HepG2 (cell line): ENCODE data around the gene TREH. TPM values are rescaled to one million over a fixed set of nuclear protein-coding genes. Genes with fewer than 3 reads are reported as not detected.

Source experiments
- AGO1 ChIP-seq: fragments of 200-400 bp; formaldehyde crosslinking; IDR thresholded peaks from 2 replicates; pipeline ENCODE4 v1.6.1; 2017; ENCODE audit warnings: mild to moderate bottlenecking, low read depth, low read length, moderate library complexity; ENCODE audit not compliant: poor library complexity, severe bottlenecking
- CBFB ChIP-seq: sonication (generic); formaldehyde crosslinking; IDR thresholded peaks from 2 replicates; pipeline ENCODE4 v1.4.0; 2020; ENCODE audit warnings: missing genetic modification reagents
- HNRNPK ChIP-seq: fragments of 200-400 bp; formaldehyde crosslinking; IDR thresholded peaks from 2 replicates; pipeline ENCODE4 v1.6.1; 2018; ENCODE audit warnings: low read length, low read depth, moderate library complexity, mild to moderate bottlenecking; ENCODE audit not compliant: poor library complexity, severe bottlenecking
- IKZF1 ChIP-seq: fragments of 450-650 bp; IDR thresholded peaks from 2 replicates; pipeline ENCODE4 v1.7.1; 2016
- KDM5B ChIP-seq: sonication (generic); formaldehyde crosslinking; IDR thresholded peaks from 2 replicates; pipeline ENCODE4 v1.4.0; 2020; ENCODE audit warnings: missing genetic modification reagents, mild to moderate bottlenecking, borderline replicate concordance
- MTA3 ChIP-seq: sonication (generic); formaldehyde crosslinking; IDR thresholded peaks from 2 replicates; pipeline ENCODE4 v1.4.0; 2020; ENCODE audit warnings: missing genetic modification reagents
- PAXIP1 ChIP-seq: sonication (generic); formaldehyde crosslinking; conservative IDR thresholded peaks from 2 replicates; pipeline ENCODE4 v1.4.0; 2020; ENCODE audit warnings: mild to moderate bottlenecking, missing genetic modification reagents, moderate library complexity
- PBX2 ChIP-seq: IDR thresholded peaks from 2 replicates; pipeline ENCODE4 v1.6.1; 2016; ENCODE audit warnings: control low read depth
- PRDM10 ChIP-seq: sonication (generic); formaldehyde crosslinking; IDR thresholded peaks from 2 replicates; pipeline ENCODE4 v1.4.0; 2020; ENCODE audit warnings: low read depth, missing genetic modification reagents
- TCF12 ChIP-seq, 2 experiments: fragments of 450-650 bp in 1 of 2; sonication (generic) in 1 of 2; formaldehyde crosslinking in 1 of 2; IDR thresholded peaks; 2 replicates each; pipeline versions ENCODE4 v1.6.1 to v1.8.0; 2017 to 2022; ENCODE audit warnings: antibody characterized with exemption in 1 of 2, mild to moderate bottlenecking in 1 of 2, missing genetic modification reagents in 1 of 2, moderate library complexity in 1 of 2
- ZBTB3 ChIP-seq: sonication (generic); formaldehyde crosslinking; IDR thresholded peaks from 2 replicates; pipeline ENCODE4 v1.4.0; 2020; ENCODE audit warnings: low read depth, mild to moderate bottlenecking, moderate library complexity, missing genetic modification reagents, borderline replicate concordance
- ZNF350 ChIP-seq: sonication (generic); formaldehyde crosslinking; IDR thresholded peaks from 2 replicates; pipeline ENCODE4 v1.4.0; 2020; ENCODE audit warnings: mild to moderate bottlenecking, low read depth, missing genetic modification reagents, borderline replicate concordance
- ZNF513 ChIP-seq: sonication (generic); formaldehyde crosslinking; conservative IDR thresholded peaks from 2 replicates; pipeline ENCODE4 v1.5.0; 2020; ENCODE audit warnings: missing genetic modification reagents
- ZNF619 ChIP-seq: sonication (generic); formaldehyde crosslinking; IDR thresholded peaks from 2 replicates; pipeline ENCODE4 v1.4.0; 2020; ENCODE audit warnings: mild to moderate bottlenecking, missing genetic modification reagents
- ZNF672 ChIP-seq: sonication (generic); formaldehyde crosslinking; IDR thresholded peaks from 2 replicates; pipeline ENCODE4 v1.8.1; 2022; ENCODE audit warnings: missing genetic modification reagents
- ZNF674 ChIP-seq: sonication (generic); formaldehyde crosslinking; IDR thresholded peaks from 2 replicates; pipeline ENCODE4 v1.5.0; 2020; ENCODE audit warnings: low read depth, mild to moderate bottlenecking, missing genetic modification reagents
- ZNF75D ChIP-seq: sonication (generic); formaldehyde crosslinking; IDR thresholded peaks from 2 replicates; pipeline ENCODE4 v1.8.1; 2023; ENCODE audit warnings: missing genetic modification reagents, mild to moderate bottlenecking, borderline replicate concordance
- polyA plus RNA-seq, 8 experiments: library from polyadenylated mRNA; depleted of rRNA in 3 of 8; stranded (reverse) in 7 of 8; unstranded in 1 of 8; fragments of >200 nt; fragmentation: Illumina TruSeq in 4 of 8; extraction: Trizol in 4 of 8; gene quantifications; 2 replicates each; pipeline versions ENCODE4 v1.2.1 to v1.2.3, GENCODE V29; 2011 to 2016; ENCODE audit warnings: low read depth in 4 of 8, missing spikeins in 1 of 8, mixed read lengths in 1 of 8; ENCODE audit not compliant: insufficient read depth in 1 of 8
- total RNA-seq, 5 experiments: library from RNA; depleted of rRNA; stranded (reverse); fragments of >200 nt; fragmentation: Illumina TruSeq; extraction: Trizol; gene quantifications; 2 replicates each; pipeline ENCODE4 v1.2.3, GENCODE V29; 2016; ENCODE audit warnings: low read depth in 1 of 5

The TREH gene
- total and polyA plus RNA-seq, 2 of the 13 experiments (the other 11 are each of a cell fraction or from before 2014, with no cell fraction given) = 0.53 to 0.86 TPM

- TF ChIP-seq PAXIP1 (CRISPR knock-in tag) = no peak
- no peak for TF ChIP-seq ZNF672
- no peak for TF ChIP-seq ZNF75D (CRISPR knock-in tag)
- no peak for TF ChIP-seq ZNF674 (CRISPR knock-in tag)
- TF ChIP-seq ZNF619 (CRISPR knock-in tag) = 0 out of 2 replicates have a peak, but pooled peaks have one; percentile 25
- no peak for TF ChIP-seq TCF12 (IDR thresholded peaks at IDR 0.05)
- TF ChIP-seq TCF12 (CRISPR knock-in tag; IDR thresholded peaks at IDR 0.05) = no peak
- no peak for TF ChIP-seq IKZF1
- peak; percentile 78 for TF ChIP-seq AGO1
- TF ChIP-seq PBX2 (CRISPR knock-in tag) = no peak
- TF ChIP-seq ZBTB3 (CRISPR knock-in tag) = no peak
- TF ChIP-seq ZNF513 = no peak
- no peak for TF ChIP-seq KDM5B (CRISPR knock-in tag)
- no peak for TF ChIP-seq MTA3 (CRISPR knock-in tag)
- no peak for TF ChIP-seq PRDM10
- peak; percentile 57 for TF ChIP-seq ZNF350 (CRISPR knock-in tag)
- TF ChIP-seq CBFB (CRISPR knock-in tag) = peak; percentile 72
- no peak for TF ChIP-seq HNRNPK
Observed at GRCh38 chr11:118659314-118659952, 20.0 kb downstream of the TREH start (continued).
